Fibroblast of lung (primary cell): ENCODE results near the gene DES.

Experiments used
- CTCF ChIP-seq, 2 donors: IDR thresholded peaks in 1 of 2; conservative IDR thresholded peaks in 1 of 2; 1 replicate in 1 of 2; 2 replicates in 1 of 2; pipeline ENCODE4 v1.5.1; 2011 to 2012; ENCODE audit warnings: low read length in 2 of 2, control low read depth in 1 of 2, inconsistent platforms in 1 of 2, low read depth in 1 of 2, mild to moderate bottlenecking in 1 of 2
- EZH2 ChIP-seq: IDR thresholded peaks from 2 replicates; pipeline ENCODE4 v1.5.1; 2012; ENCODE audit warnings: low read length, control low read depth, mild to moderate bottlenecking; ENCODE audit errors: missing control alignments

GRCh38 chr2:219447242-219448098 lies 29.3 kb downstream of the DES start:
- TF ChIP-seq CTCF (conservative IDR thresholded peaks at IDR 0.05 in 1 of 2, IDR thresholded peaks at IDR 0.05 in 1 of 2; ENCODE audit: low read depth in 1 of 2, low read length in 2 of 2) (no peak), EZH2 (no peak)
